ENCODE results near the gene SRPRA. TPM values are rescaled to one million over a fixed set of nuclear protein-coding genes. Genes with fewer than 3 reads are reported as not detected.

Gene SRPRA
- total RNA-seq, 3 donors from 2014 or later, result 75.2 to 90.6 (median 84.9) TPM

- H3K36me3 ChIP-seq, result no peaks in the 10 kb centered on the region
- intact Hi-C loops (cut with DNase I; ENCODE audit: low total_unique reads), result no loop called here
- H3K4me3 ChIP-seq, result no peak overlapping the region
- no peak for TF ChIP-seq POLR2A (IDR thresholded peaks at IDR 0.05)
- TF ChIP-seq, protein P1, sequence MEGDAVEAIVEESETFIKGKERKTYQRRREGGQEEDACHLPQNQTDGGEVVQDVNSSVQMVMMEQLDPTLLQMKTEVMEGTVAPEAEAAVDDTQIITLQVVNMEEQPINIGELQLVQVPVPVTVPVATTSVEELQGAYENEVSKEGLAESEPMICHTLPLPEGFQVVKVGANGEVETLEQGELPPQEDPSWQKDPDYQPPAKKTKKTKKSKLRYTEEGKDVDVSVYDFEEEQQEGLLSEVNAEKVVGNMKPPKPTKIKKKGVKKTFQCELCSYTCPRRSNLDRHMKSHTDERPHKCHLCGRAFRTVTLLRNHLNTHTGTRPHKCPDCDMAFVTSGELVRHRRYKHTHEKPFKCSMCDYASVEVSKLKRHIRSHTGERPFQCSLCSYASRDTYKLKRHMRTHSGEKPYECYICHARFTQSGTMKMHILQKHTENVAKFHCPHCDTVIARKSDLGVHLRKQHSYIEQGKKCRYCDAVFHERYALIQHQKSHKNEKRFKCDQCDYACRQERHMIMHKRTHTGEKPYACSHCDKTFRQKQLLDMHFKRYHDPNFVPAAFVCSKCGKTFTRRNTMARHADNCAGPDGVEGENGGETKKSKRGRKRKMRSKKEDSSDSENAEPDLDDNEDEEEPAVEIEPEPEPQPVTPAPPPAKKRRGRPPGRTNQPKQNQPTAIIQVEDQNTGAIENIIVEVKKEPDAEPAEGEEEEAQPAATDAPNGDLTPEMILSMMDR (IDR thresholded peaks at IDR 0.05), result no peak
- no peak for TF ChIP-seq POLR2AphosphoS5 (IDR thresholded peaks at IDR 0.05)
- H3K27me3 ChIP-seq, result no peaks in the 10 kb centered on the region
- H3K9me3 ChIP-seq, result no peaks in the 10 kb centered on the region
- H3K4me1 ChIP-seq, result no peaks in the 10 kb centered on the region
- H3K27ac ChIP-seq, result no peak overlapping the region
- DNase-seq (ENCODE audit: low spot score in 2 of 2), result no peak
These were observed 43.9 kb downstream of the SRPRA start for GRCh38 chr11:126224647-126225294.

DNA sequence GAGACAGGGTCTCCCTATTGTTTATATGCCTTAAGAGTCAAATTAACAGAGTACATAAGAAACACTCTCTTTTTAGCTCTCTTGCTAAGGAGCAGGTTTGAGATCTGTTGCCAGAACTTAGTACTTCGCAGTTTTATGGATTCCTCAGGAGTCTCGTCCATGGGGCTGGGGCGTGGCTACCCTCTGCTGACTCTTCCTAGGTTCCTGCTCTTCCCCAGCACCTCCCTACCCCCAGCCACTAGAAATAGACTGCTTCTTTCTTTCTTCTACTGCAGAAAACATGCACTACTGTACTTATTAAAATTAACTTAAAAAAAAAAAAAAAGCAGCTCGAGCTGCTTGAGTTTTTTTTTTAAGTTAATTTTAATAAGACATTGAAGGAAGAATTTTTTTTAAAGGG, 49.1 kb downstream of the SRPRA start:
- H3K27ac ChIP-seq, result no peak overlapping the region
- no peak for DNase-seq (ENCODE audit: low spot score in 2 of 2)
- H3K27me3 ChIP-seq, result no peaks in the 10 kb centered on the region
- TF ChIP-seq POLR2A (IDR thresholded peaks at IDR 0.05) (no peak), POLR2AphosphoS5 (IDR thresholded peaks at IDR 0.05) (no peak)
- TF ChIP-seq, protein P1 (IDR thresholded peaks at IDR 0.05), result no peak
- no peaks in the 10 kb centered on the region for H3K36me3 ChIP-seq
- no peaks in the 10 kb centered on the region for H3K9me3 ChIP-seq
- no peak overlapping the region for H3K4me3 ChIP-seq
- H3K4me1 ChIP-seq, result no peaks in the 10 kb centered on the region
- intact Hi-C loops (cut with DNase I; ENCODE audit: low total_unique reads), result no loop called here

DNA sequence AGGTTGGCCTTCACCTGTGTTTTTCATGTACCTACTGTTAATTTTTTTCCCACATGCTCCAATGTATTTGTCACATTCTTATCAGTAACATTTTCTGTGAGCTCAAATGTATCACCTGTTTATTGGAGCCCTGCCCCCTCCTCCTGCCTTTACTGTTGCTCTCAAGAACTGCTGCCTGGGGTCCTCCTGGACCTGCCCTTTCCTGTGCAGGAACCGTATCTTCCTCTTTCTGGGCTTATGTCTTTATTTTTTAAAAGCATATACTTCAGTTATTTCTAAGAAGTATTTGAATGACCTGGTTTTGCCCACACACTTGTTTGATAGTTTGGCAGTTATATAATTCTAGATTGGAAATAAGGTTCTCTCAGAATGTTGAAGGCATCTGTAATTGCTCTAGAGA, 51.2 kb downstream of the SRPRA start:
- intact Hi-C loops (cut with DNase I; ENCODE audit: low total_unique reads), result no loop called here
- Histone ChIP-seq H3K4me1 (no peaks in the 10 kb centered on the region), H3K27me3 (no peaks in the 10 kb centered on the region), H3K36me3 (no peaks in the 10 kb centered on the region), H3K4me3 (no peak overlapping the region), H3K27ac (no peak overlapping the region), H3K9me3 (no peaks in the 10 kb centered on the region)
- TF ChIP-seq POLR2AphosphoS5 (IDR thresholded peaks at IDR 0.05) (no peak), POLR2A (IDR thresholded peaks at IDR 0.05) (no peak)
- TF ChIP-seq, protein P1 (IDR thresholded peaks at IDR 0.05), result no peak
- no peak for DNase-seq (ENCODE audit: low spot score in 2 of 2)

DNA sequence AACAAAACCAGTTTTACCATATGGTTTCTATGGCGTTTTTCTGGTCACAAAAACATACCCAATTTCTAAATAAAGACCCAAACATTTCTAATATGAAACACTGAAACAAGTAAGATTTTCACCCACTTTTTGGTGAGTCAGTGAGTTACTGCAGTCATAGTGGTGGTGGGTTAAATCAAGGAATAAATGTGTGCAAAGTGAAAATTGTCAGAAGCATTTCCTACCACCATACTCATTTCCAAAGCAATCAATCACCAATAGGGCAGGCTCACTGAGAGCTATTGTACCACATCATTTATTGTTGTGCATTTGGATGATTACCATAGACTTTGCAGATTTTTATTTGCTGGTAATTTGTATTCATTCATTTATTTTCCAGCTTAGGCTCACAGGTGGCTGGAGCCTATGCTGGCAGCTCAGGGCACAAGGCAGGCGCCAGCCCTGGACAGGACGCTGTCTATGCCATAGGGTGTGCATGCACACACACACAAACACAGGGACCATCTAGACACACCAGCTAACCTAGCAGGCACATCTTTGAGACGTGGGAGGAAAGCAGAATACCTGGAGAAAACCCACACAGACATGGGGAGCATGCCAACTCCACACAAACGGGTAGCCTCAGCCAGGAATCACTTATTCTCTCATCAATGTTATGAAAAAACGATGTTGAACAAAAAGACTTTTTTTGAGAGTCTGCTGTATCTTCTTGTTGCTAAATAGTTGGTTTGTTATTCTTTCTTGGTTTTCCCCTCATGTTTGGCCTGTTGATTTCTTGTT, 52.0 kb downstream of the SRPRA start:
- Histone ChIP-seq H3K4me1 (no peaks in the 10 kb centered on the region), H3K36me3 (no peaks in the 10 kb centered on the region), H3K27ac (no peak overlapping the region), H3K27me3 (no peaks in the 10 kb centered on the region), H3K4me3 (no peak overlapping the region), H3K9me3 (no peaks in the 10 kb centered on the region)
- intact Hi-C loops (cut with DNase I; ENCODE audit: low total_unique reads), result no loop called here
- TF ChIP-seq, protein P1 (IDR thresholded peaks at IDR 0.05), result no peak
- TF ChIP-seq POLR2AphosphoS5 (IDR thresholded peaks at IDR 0.05) (no peak), POLR2A (IDR thresholded peaks at IDR 0.05) (no peak)
- no peak for DNase-seq (ENCODE audit: low spot score in 2 of 2)

- no peak overlapping the region for H3K4me3 ChIP-seq
- TF ChIP-seq POLR2AphosphoS5 (IDR thresholded peaks at IDR 0.05) (no peak), POLR2A (IDR thresholded peaks at IDR 0.05) (no peak)
- TF ChIP-seq, protein P1 (IDR thresholded peaks at IDR 0.05), result no peak
- H3K9me3 ChIP-seq, result no peaks in the 10 kb centered on the region
- peaks cover 0 to 6% of the 10 kb centered on the region in 2 donors for H3K4me1 ChIP-seq
- no peak overlapping the region for H3K27ac ChIP-seq
- intact Hi-C loops (cut with DNase I; ENCODE audit: low total_unique reads), result no loop called here
- H3K36me3 ChIP-seq, result no peaks in the 10 kb centered on the region
- no peaks in the 10 kb centered on the region for H3K27me3 ChIP-seq
- DNase-seq (ENCODE audit: low spot score in 2 of 2), result no peak
These were observed 53.9 kb downstream of the SRPRA start for GRCh38 chr11:126214841-126215240.

Measured in breast epithelium (tissue), 4 donors.